AG04450 (cell line): Measurements from ENCODE around the gene CYSRT1. TPM values are rescaled to one million over a fixed set of nuclear protein-coding genes. Genes with fewer than 3 reads are reported as not detected.

Source experiments
- CTCF ChIA-PET: fragments of 300-600, 350-600 bp; formaldehyde crosslinking; extraction: SDS; loops from one replicate; lab custom pipeline; 2022; ENCODE audit warnings: antibody characterized with exemption, inconsistent platforms; lab: Charles Lee
- POLR2A ChIA-PET: fragments of 350-600 bp; formaldehyde crosslinking; extraction: SDS; loops from one replicate; lab custom pipeline; 2021; ENCODE audit warnings: antibody characterized with exemption, inconsistent platforms; lab: Yijun Ruan, JAX
- DNase-seq: peaks from one replicate; pipeline ENCODE4 v3.0.0-alpha.2; 2011; ENCODE audit warnings: low read depth, low spot score
- H3K27ac ChIP-seq: one replicate; pipeline ENCODE4 v1.5.1; 2012; ENCODE audit warnings: low read depth, low read length, control low read depth
- H3K27me3 ChIP-seq: one replicate; pipeline ENCODE4 v1.6.0; 2012; ENCODE audit warnings: low read length; ENCODE audit not compliant: control insufficient read depth, insufficient read depth
- H3K4me3 ChIP-seq: 2 replicates; pipeline ENCODE4 v1.5.1; 2011; ENCODE audit warnings: mild to moderate bottlenecking, low read depth, low read length, control low read depth
- H3K9me3 ChIP-seq: 2 replicates; pipeline ENCODE4 v1.5.1; 2012; ENCODE audit warnings: low read length; ENCODE audit not compliant: control insufficient read depth, insufficient read depth
- polyA plus RNA-seq: library from polyadenylated mRNA; depleted of rRNA; stranded (reverse); fragments of >200 nt; gene quantifications from 2 replicates; pipeline ENCODE4 v1.2.3, GENCODE V29; 2011
- TF ChIP-seq, protein P1 (sequence below): IDR thresholded peaks from 2 replicates; pipeline ENCODE4 v1.5.1; 2011; ENCODE audit warnings: low read depth, low read length, control low read depth, inconsistent platforms

CYSRT1 gene
- polyA plus RNA-seq, 1 experiment = 0.27 TPM

DNA sequence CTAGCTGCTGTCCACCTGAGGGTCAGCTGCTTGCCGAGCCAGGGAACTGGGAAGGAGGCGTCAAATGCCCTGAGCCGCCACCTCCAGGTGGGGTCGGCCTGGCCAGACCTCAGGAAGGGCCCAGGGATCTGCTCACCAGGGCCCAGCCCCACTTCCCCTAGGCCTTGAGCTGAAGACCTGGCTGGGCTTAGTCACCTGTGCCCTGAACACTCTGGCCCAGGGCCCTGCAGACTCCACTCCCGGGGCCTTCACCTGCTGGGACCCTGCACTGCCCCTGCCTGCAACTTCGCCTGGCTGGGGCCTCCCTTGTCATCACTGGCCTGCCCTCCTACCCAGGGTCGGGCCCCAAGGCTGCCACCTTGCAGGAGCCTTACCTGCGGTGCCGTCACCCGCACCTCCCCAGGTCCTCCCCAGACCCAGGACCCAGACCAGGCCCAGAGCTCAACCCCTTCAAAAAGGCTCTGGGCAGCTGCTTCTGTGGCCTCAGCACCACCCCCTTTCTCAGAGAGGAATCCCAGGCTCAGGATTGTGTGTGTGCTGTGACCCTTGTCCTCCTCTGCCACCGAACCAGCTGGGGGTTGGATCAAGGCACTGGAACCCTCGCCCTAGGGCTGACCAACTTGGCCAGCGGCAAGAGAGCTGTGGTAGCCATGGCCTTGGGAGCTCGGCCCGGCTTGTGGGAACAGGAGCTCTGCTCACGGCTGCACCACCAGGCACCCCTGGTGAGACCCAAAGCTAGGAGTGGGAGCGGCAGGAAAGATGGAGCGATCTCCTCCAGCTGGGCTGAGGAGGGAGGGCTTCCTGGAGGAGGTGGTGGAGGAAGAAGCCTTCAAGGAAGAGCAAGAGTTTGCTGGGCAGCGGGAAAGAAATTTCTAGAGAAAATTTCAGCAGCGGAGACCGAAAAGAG lies 29.0 kb downstream of the CYSRT1 start:
- Histone ChIP-seq H3K4me3 (peak overlapping the region; percentile 79), H3K9me3 (no peaks in the 10 kb centered on the region; the same call in 1 of the 2 replicates), H3K27me3 (no peaks in the 10 kb centered on the region), H3K27ac (no peak overlapping the region)
- CTCF ChIA-PET = interaction anchor here (0.5 to 1.5 kb wide), 3 partner anchors 17 to 352 kb away, joined by 3 to 10 read pairs (median 4); partner anchors contain the start of gene EXD3
- TF ChIP-seq, protein P1, sequence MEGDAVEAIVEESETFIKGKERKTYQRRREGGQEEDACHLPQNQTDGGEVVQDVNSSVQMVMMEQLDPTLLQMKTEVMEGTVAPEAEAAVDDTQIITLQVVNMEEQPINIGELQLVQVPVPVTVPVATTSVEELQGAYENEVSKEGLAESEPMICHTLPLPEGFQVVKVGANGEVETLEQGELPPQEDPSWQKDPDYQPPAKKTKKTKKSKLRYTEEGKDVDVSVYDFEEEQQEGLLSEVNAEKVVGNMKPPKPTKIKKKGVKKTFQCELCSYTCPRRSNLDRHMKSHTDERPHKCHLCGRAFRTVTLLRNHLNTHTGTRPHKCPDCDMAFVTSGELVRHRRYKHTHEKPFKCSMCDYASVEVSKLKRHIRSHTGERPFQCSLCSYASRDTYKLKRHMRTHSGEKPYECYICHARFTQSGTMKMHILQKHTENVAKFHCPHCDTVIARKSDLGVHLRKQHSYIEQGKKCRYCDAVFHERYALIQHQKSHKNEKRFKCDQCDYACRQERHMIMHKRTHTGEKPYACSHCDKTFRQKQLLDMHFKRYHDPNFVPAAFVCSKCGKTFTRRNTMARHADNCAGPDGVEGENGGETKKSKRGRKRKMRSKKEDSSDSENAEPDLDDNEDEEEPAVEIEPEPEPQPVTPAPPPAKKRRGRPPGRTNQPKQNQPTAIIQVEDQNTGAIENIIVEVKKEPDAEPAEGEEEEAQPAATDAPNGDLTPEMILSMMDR = no peak
- POLR2A ChIA-PET = interaction anchor here (0.6 to 8.8 kb wide), 6 partner anchors 8 to 427 kb away, joined by 3 to 146 read pairs (median 4); partner anchors contain the start of genes TOR4A and TUBB4B
- no peak for DNase-seq

GRCh38 chr9:137254624-137255447 lies 29.9 kb downstream of the CYSRT1 start, which contains the start of gene NELFB:
Gene NELFB, plus strand, starts transcription at chr9:137255327.
- TF ChIP-seq, protein P1 = no peak
- peak; percentile 51 for DNase-seq
- POLR2A ChIA-PET = interaction anchor here (0.9 to 8.8 kb wide), 6 partner anchors 9 to 125 kb away, joined by 3 to 146 read pairs (median 4); partner anchors contain the start of genes TOR4A and TUBB4B
- H3K27ac ChIP-seq = peak within 1 kb of the TSS; percentile 31
- H3K27me3 ChIP-seq = no peaks in the 10 kb centered on the region
- H3K9me3 ChIP-seq = no peaks in the 10 kb centered on the region; the same call in 1 of the 2 replicates
- CTCF ChIA-PET = interaction anchor here (0.5 to 1.5 kb wide), 3 partner anchors 18 to 353 kb away, joined by 3 to 10 read pairs (median 4); partner anchors contain the start of gene EXD3
- peak within 1 kb of the TSS; percentile 96 for H3K4me3 ChIP-seq

DNA sequence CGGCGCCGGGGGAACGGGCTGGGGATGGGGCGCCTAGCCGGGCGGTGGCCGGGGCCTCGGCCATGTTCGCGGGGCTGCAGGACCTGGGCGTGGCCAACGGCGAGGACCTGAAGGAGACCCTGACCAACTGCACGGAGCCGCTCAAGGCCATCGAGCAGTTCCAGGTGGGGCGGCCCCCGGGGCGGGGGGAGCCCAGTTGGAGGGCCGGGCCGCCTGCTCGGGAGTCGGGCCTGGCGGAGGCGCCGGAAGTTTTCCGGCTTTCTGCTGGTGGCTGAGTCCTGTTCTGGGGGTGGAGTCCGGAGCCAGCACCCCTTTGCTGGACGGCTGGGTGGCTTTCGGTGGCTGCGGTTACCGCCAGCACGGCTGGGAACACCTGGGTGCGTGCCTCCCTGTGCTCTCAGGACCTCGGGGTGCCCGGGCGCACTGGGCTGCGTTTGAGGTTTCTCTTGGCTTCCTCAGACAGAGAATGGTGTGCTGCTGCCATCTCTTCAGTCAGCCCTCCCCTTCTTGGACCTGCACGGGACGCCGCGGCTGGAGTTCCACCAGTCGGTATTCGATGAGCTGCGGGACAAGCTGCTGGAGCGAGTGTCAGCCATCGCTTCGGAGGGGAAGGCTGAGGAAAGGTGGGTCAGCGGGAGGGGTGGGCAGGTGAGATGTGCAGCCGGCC lies 30.6 kb downstream of the CYSRT1 start:
- CTCF ChIA-PET = interaction anchor here (1.3 to 1.7 kb wide), 2 partner anchors 19 to 167 kb away, joined by 3 to 7 read pairs; partner anchors contain the start of gene EXD3
- DNase-seq = no peak
- H3K27me3 ChIP-seq = no peaks in the 10 kb centered on the region
- H3K9me3 ChIP-seq = no peaks in the 10 kb centered on the region; the same call in 1 of the 2 replicates
- peak overlapping the region; percentile 96 for H3K4me3 ChIP-seq
- TF ChIP-seq, protein P1 = no peak
- H3K27ac ChIP-seq = no peak overlapping the region
- POLR2A ChIA-PET = interaction anchor here (0.9 to 8.8 kb wide), 4 partner anchors 11 to 67 kb away, joined by 3 to 146 read pairs (median 4); partner anchors contain the start of genes TOR4A and TUBB4B

GRCh38 chr9:137256362-137256761 lies 31.4 kb downstream of the CYSRT1 start:
- TF ChIP-seq, protein P1 = no peak
- POLR2A ChIA-PET = interaction anchor here (0.8 to 8.8 kb wide), 3 partner anchors 10 to 167 kb away, joined by 3 to 146 read pairs (median 3); partner anchors contain the start of genes EXD3, NOXA1 and TUBB4B
- no peaks in the 10 kb centered on the region for H3K27me3 ChIP-seq
- peak overlapping the region; percentile 96 for H3K4me3 ChIP-seq
- H3K9me3 ChIP-seq = no peaks in the 10 kb centered on the region; the same call in 1 of the 2 replicates
- H3K27ac ChIP-seq = peak overlapping the region; percentile 31
- no peak for DNase-seq
- CTCF ChIA-PET = interaction anchor here (1.3 to 1.7 kb wide), 2 partner anchors 19 to 167 kb away, joined by 3 to 7 read pairs; partner anchors contain the start of gene EXD3
